Aorta (tissue), 5 donors: ENCODE results near the gene HIVEP3. TPM values are rescaled to one million over a fixed set of nuclear protein-coding genes. Genes with fewer than 3 reads are reported as not detected.
A peak's percentile ranks its signal among the peaks of the same experiment; 100 is the strongest.

ENCODE experiments used
- ATAC-seq: fragments of 200-7000 bp; cut with Tn5 transposase; one replicate; pipeline ENCODE4 v1.9.1; 2022; ENCODE audit warnings: moderate library complexity; ENCODE audit not compliant: low FRiP score
- DNase-seq, 2 donors: peaks; one replicate each; pipeline ENCODE4 v3.0.0-alpha.2; 2020
- H3K27ac ChIP-seq, 2 donors: one replicate each; pipeline ENCODE4 v1.5.1; 2013; ENCODE audit warnings: low read length in 2 of 2, mild to moderate bottlenecking in 2 of 2, moderate library complexity in 2 of 2, control low read depth in 1 of 2, inconsistent platforms in 1 of 2, low read depth in 1 of 2
- H3K27me3 ChIP-seq, 2 donors: one replicate each; pipeline ENCODE4 v1.6.1; 2013; ENCODE audit warnings: control low read depth in 1 of 2, low read length in 1 of 2, mild to moderate bottlenecking in 1 of 2, moderate library complexity in 1 of 2; ENCODE audit not compliant: insufficient read depth in 2 of 2, control insufficient read depth in 1 of 2
- H3K36me3 ChIP-seq, 2 donors: one replicate each; pipeline ENCODE4 v1.6.1; 2013; ENCODE audit warnings: control low read depth in 1 of 2, low read length in 1 of 2, mild to moderate bottlenecking in 1 of 2; ENCODE audit not compliant: insufficient read depth in 2 of 2, control insufficient read depth in 1 of 2
- H3K4me1 ChIP-seq, 2 donors: one replicate each; pipeline ENCODE4 v1.6.1; 2013; ENCODE audit warnings: low read length in 2 of 2, control low read depth in 1 of 2, mild to moderate bottlenecking in 1 of 2, moderate library complexity in 1 of 2; ENCODE audit not compliant: insufficient read depth in 2 of 2, control insufficient read depth in 1 of 2
- H3K4me3 ChIP-seq, 2 donors: one replicate each; pipeline ENCODE4 v1.5.1; 2013; ENCODE audit warnings: low read length in 2 of 2, control low read depth in 1 of 2, mild to moderate bottlenecking in 1 of 2
- H3K9me3 ChIP-seq: one replicate; pipeline ENCODE4 v1.6.1; 2013; ENCODE audit warnings: mild to moderate bottlenecking, low read length; ENCODE audit not compliant: control insufficient read depth
- WGBS, 2 donors: extraction: QIAGEN DNeasy Blood & Tissue Kit; methylation state at CpG; one replicate each; pipeline ENCODE4 v1.1.7; 2013; 5-methylcytosine and 5-hydroxymethylcytosine counted together
- intact Hi-C, 2 donors: fragments of 100-400 bp; cut with DNase I; formaldehyde crosslinking; loops; one replicate each; pipeline versions ENCODE4 v1.14.2 to v1.15.0; 2022
- polyA plus RNA-seq, 2 donors: library from polyadenylated mRNA; stranded (reverse); fragments of 200-250 nt; gene quantifications; one replicate each; pipeline ENCODE4 v1.2.3, GENCODE V29; 2013
- total RNA-seq, 2 donors: library from RNA; stranded (reverse); fragmentation: NEBNext Ultra II Directional; extraction: Animal tissue kit (Norgen Biotek cat#: 25700); gene quantifications; one replicate each; pipeline ENCODE4 v1.2.1, GENCODE V29; 2021
- donor health status: healthy with polysubstance abuse.
- donor health status: Bipolar disorder and iron deficiency.
- donor health status: DM: no; HTN: no; CAD: no.
- donor health status: DM: no; HTN: no; CAD: no.
- donor health status: DM: yes; HTN: yes; CAD: no.

HIVEP3 gene
- total and polyA plus RNA-seq, 4 donors, result 1.6 to 6.3 (median 4.0) TPM

GRCh38 chr1:41507836-41508235 lies 410.9 kb downstream of the HIVEP3 start:
- Histone ChIP-seq H3K36me3 (no peaks in the 10 kb centered on the region), H3K4me1 (no peaks in the 10 kb centered on the region), H3K9me3 (no peaks in the 10 kb centered on the region), H3K27ac (no peak overlapping the region), H3K27me3 (no peaks in the 10 kb centered on the region), H3K4me3 (no peak overlapping the region)
- no peak for ATAC-seq
- 89 to 93% methylated on average over 6 of the region's 6 CpGs for WGBS, 2 donors
- no peak for DNase-seq
- intact Hi-C loops, result no loop called here

- Histone ChIP-seq H3K27me3 (no peaks in the 10 kb centered on the region), H3K36me3 (no peaks in the 10 kb centered on the region), H3K27ac (no peak overlapping the region), H3K9me3 (no peaks in the 10 kb centered on the region), H3K4me1 (no peaks in the 10 kb centered on the region), H3K4me3 (no peak overlapping the region)
- 76 to 83% methylated on average over 13 of the region's 13 CpGs for WGBS, 2 donors
- ATAC-seq (no peak), DNase-seq (no peak)
- intact Hi-C loops, result no loop called here
Observed at GRCh38 chr1:41507110-41507720, 411.5 kb downstream of the HIVEP3 start.

DNA sequence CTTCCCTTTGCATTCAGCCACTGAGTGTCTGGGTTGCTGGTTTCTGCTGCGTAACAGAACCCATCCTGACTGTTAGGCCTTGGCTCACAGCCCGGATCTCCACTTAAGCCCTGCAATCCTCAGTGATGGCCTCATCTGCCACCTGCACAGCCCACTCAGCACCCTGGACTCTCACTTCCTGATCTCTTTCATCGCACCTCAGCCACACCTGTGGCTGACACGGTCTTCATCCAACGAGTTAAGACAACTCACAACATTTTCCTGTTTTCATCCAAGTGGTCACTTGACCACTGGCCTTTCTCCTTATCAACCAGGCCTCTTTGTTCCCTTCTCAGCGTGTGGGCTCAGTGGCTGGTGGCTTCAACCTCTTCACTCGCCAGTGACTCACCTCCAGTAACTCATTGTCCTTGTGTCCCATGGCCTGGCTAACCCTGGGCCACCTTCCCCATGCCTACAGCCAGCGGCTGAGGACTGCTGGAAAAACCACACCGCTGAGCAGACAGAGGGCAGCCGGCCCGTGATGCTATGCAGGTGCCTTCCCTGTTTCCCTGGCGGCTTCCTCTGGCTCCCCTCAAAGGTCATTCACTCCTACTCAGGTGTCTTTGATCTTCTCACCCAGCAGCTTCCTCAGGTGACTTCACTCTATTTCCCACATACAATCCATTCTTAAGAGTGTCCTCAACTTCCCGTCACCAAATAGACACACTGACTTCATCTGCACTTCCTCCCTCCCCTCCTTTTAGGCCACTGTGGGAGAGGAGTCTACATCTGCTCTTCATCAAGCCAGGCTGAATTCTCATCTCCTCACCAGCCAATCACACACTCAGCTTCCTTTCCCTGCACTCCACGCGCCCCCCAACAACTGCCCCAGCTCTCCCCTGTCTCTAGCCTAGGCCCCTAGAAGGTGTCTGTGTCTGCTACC lies 414.3 kb downstream of the HIVEP3 start:
- H3K4me3 ChIP-seq, result no peak overlapping the region
- WGBS, 2 donors, result 94 to 97% methylated on average over 15 of the region's 15 CpGs
- H3K4me1 ChIP-seq, result peaks cover 0 to 2% of the 10 kb centered on the region in 2 donors
- no peaks in the 10 kb centered on the region for H3K27me3 ChIP-seq
- intact Hi-C loops, result no loop called here
- no peaks in the 10 kb centered on the region for H3K9me3 ChIP-seq
- no peaks in the 10 kb centered on the region for H3K36me3 ChIP-seq
- DNase-seq, result no peak
- no peak for ATAC-seq
- no peak overlapping the region for H3K27ac ChIP-seq

DNA sequence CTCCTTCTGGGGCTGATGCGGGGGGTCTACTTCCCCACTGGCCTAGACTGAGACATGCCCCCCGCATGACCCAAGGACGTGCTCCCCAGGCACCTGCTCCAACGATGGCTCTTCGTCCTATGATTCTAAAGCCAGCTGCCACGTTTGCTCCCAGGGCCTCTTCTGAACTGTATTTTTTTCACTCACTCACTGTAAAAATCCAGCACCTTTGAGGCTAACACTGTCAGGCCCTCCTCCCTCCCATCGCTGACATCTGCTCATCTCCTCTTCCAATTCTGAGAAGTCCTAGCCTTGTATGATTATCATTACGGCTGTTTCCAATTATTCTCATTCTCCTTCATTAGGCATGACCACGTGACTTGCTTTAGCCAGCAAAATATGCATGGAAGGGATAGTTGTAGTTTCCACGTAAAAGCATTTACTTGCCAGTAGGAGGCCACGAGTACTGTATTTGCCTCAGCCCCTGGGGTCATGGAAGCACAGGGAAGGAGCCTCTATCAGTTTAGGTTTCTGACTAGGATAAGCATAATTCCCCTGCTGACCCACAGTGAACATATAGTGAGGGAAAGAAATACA lies 415.1 kb downstream of the HIVEP3 start:
- ATAC-seq, result no peak
- Histone ChIP-seq H3K36me3 (no peaks in the 10 kb centered on the region), H3K27me3 (no peaks in the 10 kb centered on the region), H3K27ac (no peak overlapping the region), H3K4me1 (peaks cover 0 to 2% of the 10 kb centered on the region in 2 donors), H3K9me3 (no peaks in the 10 kb centered on the region), H3K4me3 (no peak overlapping the region)
- intact Hi-C loops, result no loop called here
- 94 to 95% methylated on average over 11 of the region's 11 CpGs for WGBS, 2 donors
- no peak for DNase-seq

DNA sequence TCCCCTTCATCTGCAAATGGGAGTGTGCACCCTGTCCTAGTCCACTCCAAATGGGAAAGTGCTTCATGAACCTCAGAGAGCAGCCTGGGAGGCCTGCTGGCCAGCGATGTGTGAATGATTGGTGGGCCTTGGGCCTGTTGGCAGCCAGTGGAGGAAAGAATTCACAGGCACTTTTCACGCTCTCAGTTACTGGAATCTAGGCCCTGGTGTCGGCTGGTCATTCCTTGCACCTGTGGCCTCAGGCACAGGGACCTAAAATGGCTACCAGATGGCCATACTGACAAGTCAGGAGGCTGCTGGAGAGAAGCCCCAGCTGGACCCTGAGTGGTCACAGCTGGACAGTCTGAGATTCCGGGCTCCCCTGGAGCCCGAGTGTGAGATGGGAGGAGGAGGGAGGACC lies 415.8 kb downstream of the HIVEP3 start:
- peaks cover 0 to 5% of the 10 kb centered on the region in 2 donors for H3K4me1 ChIP-seq
- 39 to 52% methylated on average over 5 of the region's 5 CpGs for WGBS, 2 donors
- ATAC-seq, result no peak
- H3K27ac ChIP-seq, result no peak overlapping the region
- no peak for DNase-seq
- H3K9me3 ChIP-seq, result no peaks in the 10 kb centered on the region
- intact Hi-C loops, result no loop called here
- no peaks in the 10 kb centered on the region for H3K36me3 ChIP-seq
- no peaks in the 10 kb centered on the region for H3K27me3 ChIP-seq
- no peak overlapping the region for H3K4me3 ChIP-seq

GRCh38 chr1:41501581-41501980 lies 417.1 kb downstream of the HIVEP3 start:
- no peaks in the 10 kb centered on the region for H3K36me3 ChIP-seq
- H3K27me3 ChIP-seq, result no peaks in the 10 kb centered on the region
- no peak for DNase-seq
- H3K4me3 ChIP-seq, result no peak overlapping the region
- H3K9me3 ChIP-seq, result no peaks in the 10 kb centered on the region
- intact Hi-C loops, result no loop called here
- H3K4me1 ChIP-seq, result peaks cover 0 to 5% of the 10 kb centered on the region in 2 donors
- WGBS, 2 donors, result 82 to 84% methylated on average over 17 to 20 of the region's 20 CpGs
- ATAC-seq, result no peak
- H3K27ac ChIP-seq, result peak overlapping the region in 1 of 2 donors; percentile 49

GRCh38 chr1:41500781-41501518 lies 417.8 kb downstream of the HIVEP3 start:
- Histone ChIP-seq H3K4me1 (peaks cover 0 to 5% of the 10 kb centered on the region in 2 donors), H3K9me3 (no peaks in the 10 kb centered on the region), H3K36me3 (no peaks in the 10 kb centered on the region), H3K27me3 (no peaks in the 10 kb centered on the region), H3K4me3 (no peak overlapping the region), H3K27ac (peak overlapping the region in 1 of 2 donors; percentile 49)
- WGBS, 2 donors, result 52 to 54% methylated on average over 7 of the region's 7 CpGs
- intact Hi-C loops, result no loop called here
- DNase-seq (no peak), ATAC-seq (no peak)

DNA sequence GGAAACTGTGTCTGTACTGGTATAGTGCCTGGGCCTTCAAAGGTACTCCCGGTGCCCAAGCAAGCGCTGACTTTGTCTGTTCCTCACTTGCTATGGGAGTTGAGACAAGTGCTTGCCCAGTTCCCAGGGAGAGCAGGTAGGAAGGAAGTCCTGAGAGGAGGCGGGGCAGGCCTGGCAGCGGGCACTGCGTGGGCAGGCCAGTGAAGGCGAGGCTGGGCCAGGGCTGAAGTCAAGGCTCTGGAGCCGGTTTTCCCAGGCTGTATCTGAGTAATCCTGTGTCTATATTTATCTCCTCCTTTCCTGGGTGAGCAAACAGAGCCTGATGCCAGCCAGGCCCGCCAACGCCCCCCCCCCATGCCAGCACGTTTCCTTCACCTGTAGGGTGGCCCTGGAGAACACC lies 418.3 kb downstream of the HIVEP3 start:
- ATAC-seq (peak; percentile 47), DNase-seq (peak; percentile 80 to 91)
- intact Hi-C loops, result no loop called here
- Histone ChIP-seq H3K9me3 (no peaks in the 10 kb centered on the region), H3K36me3 (no peaks in the 10 kb centered on the region), H3K27ac (peak overlapping the region in 1 of 2 donors; percentile 72), H3K27me3 (no peaks in the 10 kb centered on the region), H3K4me3 (no peak overlapping the region), H3K4me1 (peaks cover 0 to 5% of the 10 kb centered on the region in 2 donors)
- WGBS, 2 donors, result 10 to 11% methylated on average over 10 of the region's 10 CpGs
